ENCODE data around the gene UBE3C. TPM values are rescaled to one million over a fixed set of nuclear protein-coding genes. Genes with fewer than 3 reads are reported as not detected.

The UBE3C gene
- total RNA-seq, 1 donor from 2014 or later = 69.5 TPM

DNA sequence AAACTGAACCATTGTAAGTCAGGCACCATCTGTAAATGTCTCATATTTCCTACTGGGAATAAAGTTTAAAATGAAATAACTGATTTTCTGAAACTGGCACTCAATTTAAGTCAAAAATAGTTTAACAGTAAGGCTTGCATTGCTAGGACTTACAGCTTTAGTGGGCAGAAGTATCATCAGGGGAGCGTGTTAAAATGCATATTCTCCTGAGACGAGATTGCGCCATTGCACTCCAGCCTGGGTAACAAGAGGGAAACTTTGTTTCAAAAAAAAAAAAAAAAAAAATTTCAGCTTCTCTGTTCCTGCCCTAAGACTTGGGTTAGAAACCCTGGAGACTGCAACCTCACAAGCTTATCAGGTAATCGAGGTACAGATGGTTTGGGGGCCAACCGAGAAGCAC lies 65.4 kb downstream of the UBE3C start:
- H3K27ac ChIP-seq = no peak overlapping the region

DNA sequence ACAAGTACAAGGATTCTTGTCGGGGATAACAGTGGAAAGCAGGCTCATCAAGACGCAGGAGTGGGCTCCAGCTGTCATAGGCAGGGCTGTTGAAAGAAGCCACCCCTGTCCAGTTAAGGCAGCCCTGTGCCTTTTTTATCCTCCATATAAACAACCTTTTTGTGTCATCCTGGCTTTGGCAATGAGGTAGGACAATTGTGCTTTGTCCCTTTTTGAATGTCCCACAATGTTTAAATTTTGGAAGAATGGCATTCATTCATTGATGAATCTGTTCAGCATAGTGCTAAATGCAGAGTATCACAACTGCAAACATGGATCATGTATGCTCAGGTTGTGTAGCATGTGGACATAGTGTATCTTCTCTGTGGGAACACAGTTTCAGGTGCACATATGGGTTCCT lies 66.7 kb downstream of the UBE3C start:
- Histone ChIP-seq H3K36me3 (peaks cover 0 to 16% of the 10 kb centered on the region in 2 donors), H3K4me1 (no peaks in the 10 kb centered on the region), H3K27ac (no peak overlapping the region), H3K9me3 (no peaks in the 10 kb centered on the region), H3K27me3 (no peaks in the 10 kb centered on the region), H3K4me3 (no peak overlapping the region)
- intact Hi-C loops (cut with DNase I) = no loop called here
- TF ChIP-seq POLR2A (IDR thresholded peaks at IDR 0.05) (no peak), POLR2AphosphoS5 (IDR thresholded peaks at IDR 0.05; ENCODE audit: insufficient read depth in 1 of 2, low read depth in 1 of 2) (no peak)
- TF ChIP-seq, protein P1, sequence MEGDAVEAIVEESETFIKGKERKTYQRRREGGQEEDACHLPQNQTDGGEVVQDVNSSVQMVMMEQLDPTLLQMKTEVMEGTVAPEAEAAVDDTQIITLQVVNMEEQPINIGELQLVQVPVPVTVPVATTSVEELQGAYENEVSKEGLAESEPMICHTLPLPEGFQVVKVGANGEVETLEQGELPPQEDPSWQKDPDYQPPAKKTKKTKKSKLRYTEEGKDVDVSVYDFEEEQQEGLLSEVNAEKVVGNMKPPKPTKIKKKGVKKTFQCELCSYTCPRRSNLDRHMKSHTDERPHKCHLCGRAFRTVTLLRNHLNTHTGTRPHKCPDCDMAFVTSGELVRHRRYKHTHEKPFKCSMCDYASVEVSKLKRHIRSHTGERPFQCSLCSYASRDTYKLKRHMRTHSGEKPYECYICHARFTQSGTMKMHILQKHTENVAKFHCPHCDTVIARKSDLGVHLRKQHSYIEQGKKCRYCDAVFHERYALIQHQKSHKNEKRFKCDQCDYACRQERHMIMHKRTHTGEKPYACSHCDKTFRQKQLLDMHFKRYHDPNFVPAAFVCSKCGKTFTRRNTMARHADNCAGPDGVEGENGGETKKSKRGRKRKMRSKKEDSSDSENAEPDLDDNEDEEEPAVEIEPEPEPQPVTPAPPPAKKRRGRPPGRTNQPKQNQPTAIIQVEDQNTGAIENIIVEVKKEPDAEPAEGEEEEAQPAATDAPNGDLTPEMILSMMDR (IDR thresholded peaks at IDR 0.05) = no peak
- no peak for DNase-seq (ENCODE audit: extremely low spot score in 2 of 2)

More for the DNA sequence above, 65.4 kb downstream of the UBE3C start:
- no peak for DNase-seq (ENCODE audit: extremely low spot score in 2 of 2)
- Histone ChIP-seq H3K36me3 (peaks cover 0 to 16% of the 10 kb centered on the region in 2 donors), H3K4me3 (no peak overlapping the region), H3K27me3 (no peaks in the 10 kb centered on the region), H3K4me1 (no peaks in the 10 kb centered on the region), H3K9me3 (no peaks in the 10 kb centered on the region)
- intact Hi-C loops (cut with DNase I) = no loop called here
- TF ChIP-seq POLR2A (IDR thresholded peaks at IDR 0.05) (no peak), POLR2AphosphoS5 (IDR thresholded peaks at IDR 0.05; ENCODE audit: insufficient read depth in 1 of 2, low read depth in 1 of 2) (no peak)
- TF ChIP-seq, protein P1 (IDR thresholded peaks at IDR 0.05) = no peak

DNA sequence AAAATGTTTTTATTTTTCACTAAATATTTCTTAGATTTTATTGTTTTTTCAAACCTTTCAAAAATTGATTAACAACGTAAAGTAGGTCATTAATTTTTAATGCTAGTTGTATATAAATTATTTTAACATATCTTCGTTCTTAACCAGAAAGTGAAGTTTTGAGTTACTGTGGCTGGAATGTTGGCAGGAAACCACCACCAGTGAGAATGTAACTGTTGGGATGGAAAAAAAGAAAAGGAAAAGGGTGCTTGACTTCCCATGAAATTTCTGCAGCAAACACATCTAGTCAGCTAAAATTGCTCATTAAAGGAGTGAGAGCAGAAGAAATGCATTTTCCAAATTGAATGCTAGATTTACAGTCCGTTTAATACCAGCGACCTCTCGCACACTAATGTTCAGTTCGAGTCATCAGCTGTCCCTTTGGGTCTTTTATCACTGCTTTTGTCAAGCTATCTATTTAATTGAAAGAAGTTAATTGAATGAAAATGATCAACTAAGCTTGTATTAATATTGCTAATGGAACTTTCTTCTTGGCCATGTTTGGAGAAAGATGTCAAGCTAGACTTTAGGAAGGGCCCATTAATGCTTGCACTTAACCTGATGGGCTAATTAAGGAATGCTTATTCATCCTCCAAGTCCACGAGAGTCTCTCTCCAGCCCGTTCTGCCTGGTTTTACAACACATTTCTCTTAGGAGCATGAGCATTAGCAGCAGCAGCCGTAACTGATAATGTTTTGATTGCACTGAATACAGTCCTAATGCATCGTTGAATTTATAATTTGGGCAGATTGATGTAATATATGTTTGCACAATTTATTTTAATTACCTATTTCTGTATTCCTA lies 70.1 kb downstream of the UBE3C start:
- Histone ChIP-seq H3K4me3 (no peak overlapping the region), H3K27me3 (no peaks in the 10 kb centered on the region), H3K36me3 (peaks cover 0 to 10% of the 10 kb centered on the region in 2 donors), H3K9me3 (no peaks in the 10 kb centered on the region), H3K27ac (no peak overlapping the region), H3K4me1 (no peaks in the 10 kb centered on the region)
- no peak for DNase-seq (ENCODE audit: extremely low spot score in 2 of 2)
- TF ChIP-seq POLR2A (IDR thresholded peaks at IDR 0.05) (no peak), POLR2AphosphoS5 (IDR thresholded peaks at IDR 0.05; ENCODE audit: insufficient read depth in 1 of 2, low read depth in 1 of 2) (no peak)
- TF ChIP-seq, protein P1 (IDR thresholded peaks at IDR 0.05) = no peak
- intact Hi-C loops (cut with DNase I) = no loop called here

DNA sequence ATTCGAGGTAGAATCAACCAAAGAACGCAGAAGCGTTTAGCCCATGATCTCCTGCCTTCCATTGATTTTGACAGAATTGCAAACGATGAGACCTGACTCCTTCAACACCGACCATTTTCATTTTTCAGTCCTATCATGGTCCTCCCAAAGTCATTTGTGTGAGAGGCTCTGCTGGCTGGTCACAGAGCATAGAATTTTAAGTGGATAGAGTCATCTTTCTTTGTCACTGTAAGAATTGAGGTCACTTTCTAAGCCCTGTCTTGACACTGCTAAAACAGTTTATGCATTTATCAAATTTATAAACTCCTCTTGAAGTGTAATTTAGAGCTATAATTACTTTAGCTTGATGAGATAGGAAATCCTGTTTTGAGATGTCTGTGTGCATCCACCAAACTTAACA lies 72.0 kb downstream of the UBE3C start:
- H3K36me3 ChIP-seq = peaks cover 0 to 10% of the 10 kb centered on the region in 2 donors
- no peaks in the 10 kb centered on the region for H3K27me3 ChIP-seq
- no peak overlapping the region for H3K4me3 ChIP-seq
- H3K4me1 ChIP-seq = no peaks in the 10 kb centered on the region
- intact Hi-C loops (cut with DNase I) = no loop called here
- no peaks in the 10 kb centered on the region for H3K9me3 ChIP-seq
- no peak for DNase-seq (ENCODE audit: extremely low spot score in 2 of 2)
- no peak for TF ChIP-seq POLR2A (IDR thresholded peaks at IDR 0.05)
- TF ChIP-seq, protein P1 (IDR thresholded peaks at IDR 0.05) = no peak
- no peak for TF ChIP-seq POLR2AphosphoS5 (IDR thresholded peaks at IDR 0.05; ENCODE audit: insufficient read depth in 1 of 2, low read depth in 1 of 2)
- H3K27ac ChIP-seq = no peak overlapping the region

DNA sequence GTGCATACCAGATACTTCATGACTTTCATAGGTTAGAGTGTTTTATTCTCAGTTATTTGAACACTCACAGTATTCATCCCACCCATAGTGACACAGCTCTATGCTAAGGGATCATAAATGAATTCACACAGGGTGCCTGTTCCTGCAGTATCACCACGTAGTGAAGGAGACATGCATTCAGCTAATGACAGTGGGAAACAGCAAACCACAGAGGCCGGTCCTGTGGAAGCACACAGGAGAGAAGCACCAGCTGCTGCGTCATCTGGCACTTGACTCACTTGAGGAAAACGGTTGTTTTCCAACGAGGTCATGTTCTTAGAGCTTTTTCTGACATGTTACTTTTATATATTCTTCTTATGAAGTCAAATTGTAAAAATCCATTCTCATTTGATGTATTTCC lies 73.0 kb downstream of the UBE3C start:
- Histone ChIP-seq H3K4me3 (no peak overlapping the region), H3K27ac (no peak overlapping the region), H3K9me3 (no peaks in the 10 kb centered on the region), H3K27me3 (no peaks in the 10 kb centered on the region), H3K36me3 (peaks cover 0 to 10% of the 10 kb centered on the region in 2 donors), H3K4me1 (no peaks in the 10 kb centered on the region)
- intact Hi-C loops (cut with DNase I) = no loop called here
- DNase-seq (ENCODE audit: extremely low spot score in 2 of 2) = no peak
- TF ChIP-seq POLR2AphosphoS5 (IDR thresholded peaks at IDR 0.05; ENCODE audit: insufficient read depth in 1 of 2, low read depth in 1 of 2) (no peak), POLR2A (IDR thresholded peaks at IDR 0.05) (no peak)
- TF ChIP-seq, protein P1 (IDR thresholded peaks at IDR 0.05) = no peak

All from vagina (tissue), 2 donors.